ENCODE results near the gene GRK2. TPM values are rescaled to one million over a fixed set of nuclear protein-coding genes. Genes with fewer than 3 reads are reported as not detected.

The GRK2 gene
- total and polyA plus RNA-seq, 2 of the 8 experiments (the other 6 are each of a cell fraction or from before 2014, with no cell fraction given): 47.3 to 49.7 TPM

GRCh38 chr11:67250059-67251043 is 15.9 kb upstream of the GRK2 start (continued):
- TF ChIP-seq CHD7 (IDR thresholded peaks at IDR 0.05; ENCODE audit: insufficient replicate concordance, low read length): no peak
- TF ChIP-seq, protein P1, sequence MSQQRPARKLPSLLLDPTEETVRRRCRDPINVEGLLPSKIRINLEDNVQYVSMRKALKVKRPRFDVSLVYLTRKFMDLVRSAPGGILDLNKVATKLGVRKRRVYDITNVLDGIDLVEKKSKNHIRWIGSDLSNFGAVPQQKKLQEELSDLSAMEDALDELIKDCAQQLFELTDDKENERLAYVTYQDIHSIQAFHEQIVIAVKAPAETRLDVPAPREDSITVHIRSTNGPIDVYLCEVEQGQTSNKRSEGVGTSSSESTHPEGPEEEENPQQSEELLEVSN (IDR thresholded peaks at IDR 0.05): no peak
- TF ChIP-seq SIRT6 (IDR thresholded peaks at IDR 0.05; ENCODE audit: low read length): no peak

All from H1 (cell line).